GM12873 (cell line): Measurements from ENCODE around the gene ENOSF1.
A peak's percentile ranks its signal among the peaks of the same experiment; 100 is the strongest.

Experiments
- CTCF ChIP-seq: IDR thresholded peaks from 2 replicates; pipeline ENCODE4 v1.5.1; 2012; ENCODE audit warnings: low read depth, mild to moderate bottlenecking, moderate library complexity, low read length, control low read depth; ENCODE audit not compliant: insufficient read depth; ENCODE audit errors: missing control alignments

Gene ENOSF1

GRCh38 chr18:652131-652530, 60.3 kb downstream of the ENOSF1 start:
- no peak for TF ChIP-seq CTCF

GRCh38 chr18:650428-650858, 62.0 kb downstream of the ENOSF1 start:
- TF ChIP-seq CTCF, result no peak

- TF ChIP-seq CTCF, result no peak
Observed at GRCh38 chr18:649341-649740, 63.1 kb downstream of the ENOSF1 start.

GRCh38 chr18:647304-647703, 65.1 kb downstream of the ENOSF1 start:
- no peak for TF ChIP-seq CTCF

GRCh38 chr18:644395-645004, 67.9 kb downstream of the ENOSF1 start:
- TF ChIP-seq CTCF, result peak; percentile 21

GRCh38 chr18:641224-641623, 71.2 kb downstream of the ENOSF1 start:
- TF ChIP-seq CTCF, result no peak

- TF ChIP-seq CTCF, result no peak
Observed at GRCh38 chr18:635171-635570, 77.3 kb downstream of the ENOSF1 start.
